HT1080 (cell line): ENCODE measurements around the gene SPTBN1. TPM values are rescaled to one million over a fixed set of nuclear protein-coding genes. Genes with fewer than 3 reads are reported as not detected.
"Not testable (repeated sequence)": the region's sequence is repeated elsewhere in the genome, so short reads cannot be mapped to it uniquely, and the experiment has no call there.

Experiments
- DNase-seq: peaks from one replicate; pipeline ENCODE4 v3.0.0-alpha.2; 2015; ENCODE audit warnings: low read depth
- total RNA-seq: library from RNA; depleted of rRNA; stranded (reverse); fragments of >200 nt; shearing (Covaris generic); gene quantifications from 2 replicates; pipeline ENCODE4 v1.2.3, GENCODE V29; 2014

SPTBN1 gene
- total RNA-seq, 1 experiment from 2014 or later, result 89.9 TPM

DNA sequence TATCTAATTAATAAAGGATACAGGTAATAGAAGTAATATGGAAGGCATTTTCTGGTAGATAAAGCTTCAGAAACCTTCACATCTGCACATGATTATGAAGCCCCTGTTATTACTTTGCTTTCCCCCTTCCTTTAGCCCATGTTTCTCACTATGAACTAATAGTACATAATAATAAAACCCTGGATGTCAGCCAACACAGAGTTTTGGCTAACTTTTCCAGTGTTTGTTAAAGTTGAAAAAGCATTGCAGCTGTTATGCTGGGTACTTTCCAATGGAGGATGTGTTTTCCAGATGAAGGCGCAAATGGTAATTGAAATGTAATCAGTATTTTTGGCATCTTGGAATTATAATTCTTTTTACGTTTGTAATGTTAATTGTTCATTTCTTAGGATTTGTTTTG is 43.5 kb downstream of the SPTBN1 start:
- no peak for DNase-seq

DNA sequence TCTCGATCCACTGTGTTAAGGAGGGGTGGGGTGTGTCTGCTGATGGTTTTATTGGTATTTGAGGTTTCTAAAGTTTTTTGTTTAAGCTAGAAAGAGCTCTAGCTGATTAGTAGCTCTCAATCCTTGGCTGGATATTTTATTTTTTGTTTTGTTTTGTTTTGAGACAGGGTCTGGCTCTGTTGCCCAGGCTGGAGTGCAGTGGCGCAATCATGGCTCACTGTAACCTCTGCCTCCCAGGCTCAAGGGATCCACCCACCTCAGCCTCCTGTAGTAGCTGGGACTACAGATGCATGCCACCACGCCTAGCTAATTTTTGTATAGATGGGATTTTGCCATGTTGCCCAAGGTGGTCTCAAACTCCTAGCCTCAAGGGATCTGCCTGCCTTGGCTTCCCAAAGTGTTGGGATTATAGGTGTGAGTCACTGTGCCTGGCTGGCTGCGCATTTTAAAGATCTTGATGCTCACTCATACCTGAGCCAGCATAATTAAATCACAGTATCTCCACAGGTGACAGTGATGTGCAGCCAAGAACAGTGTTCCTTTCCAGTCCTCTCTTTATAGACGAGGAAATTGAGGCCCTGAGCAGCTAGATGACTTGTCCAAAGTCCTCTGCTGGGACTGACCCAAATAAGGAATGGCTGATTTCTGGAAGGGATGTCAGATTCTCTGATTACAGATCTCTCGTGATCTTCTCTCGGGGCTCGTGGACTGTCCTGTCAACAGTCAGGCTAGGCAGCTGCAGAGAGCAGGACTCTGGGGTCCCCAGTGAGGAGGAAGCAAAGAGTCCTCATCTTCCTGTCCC is 44.5 kb downstream of the SPTBN1 start:
- no peak for DNase-seq

DNA sequence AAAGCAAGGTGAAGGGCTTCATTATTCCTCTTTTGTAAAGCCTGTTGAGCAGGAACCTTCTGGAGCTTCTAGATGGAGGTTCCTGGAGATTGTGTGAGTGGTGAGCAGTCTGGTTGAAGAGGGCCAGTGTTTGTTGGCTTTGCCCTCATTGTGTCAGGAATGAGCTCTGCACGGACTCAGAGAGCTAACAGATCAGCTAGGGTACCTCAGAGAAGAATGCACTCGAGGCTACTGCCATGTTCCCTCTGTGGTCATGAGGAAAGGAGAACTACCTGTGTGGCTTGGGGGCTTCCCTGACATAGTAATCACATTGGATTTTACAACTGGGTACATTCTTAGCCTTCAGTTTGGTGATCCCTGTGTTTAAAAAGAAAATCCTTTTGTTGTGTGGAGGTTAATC is 46.6 kb downstream of the SPTBN1 start:
- no peak for DNase-seq

DNA sequence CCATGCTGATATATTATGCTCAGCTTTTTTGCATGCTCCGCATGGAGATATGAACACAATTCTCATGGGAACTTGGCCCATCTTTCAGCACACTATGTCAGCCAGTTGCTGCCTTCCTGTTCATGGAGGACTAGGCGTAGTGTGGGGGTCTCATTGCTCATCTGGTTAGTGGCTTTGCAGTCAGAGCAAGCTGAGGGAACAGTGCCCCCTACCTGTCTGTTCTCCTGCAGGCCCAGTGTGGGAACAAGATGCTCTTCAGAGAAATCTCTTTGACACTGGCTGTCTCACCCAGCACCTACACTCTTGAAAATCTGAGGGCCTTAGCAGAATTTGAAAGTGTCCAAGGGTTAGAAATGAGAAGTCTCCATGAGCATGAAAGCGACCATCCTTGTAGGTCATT is 47.1 kb downstream of the SPTBN1 start:
- peak; percentile 40 for DNase-seq

DNA sequence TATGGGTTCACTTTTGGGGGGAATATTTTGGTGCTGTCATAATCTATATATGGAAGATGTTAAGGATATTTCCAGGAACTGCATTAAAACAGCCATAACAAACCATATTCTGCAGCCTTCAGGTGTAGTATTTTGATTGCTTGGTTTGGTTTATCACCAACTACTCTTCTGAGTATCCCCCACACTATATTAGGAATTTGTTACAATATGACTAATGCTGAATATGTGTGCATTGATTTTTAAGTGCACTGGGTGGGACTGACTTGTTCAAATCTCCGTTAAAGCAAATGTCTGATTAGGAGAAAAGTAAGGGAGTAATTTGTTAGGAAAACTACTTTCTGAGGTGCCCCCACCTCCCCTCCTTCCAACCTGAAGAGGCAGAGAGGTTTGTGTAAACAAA is 47.7 kb downstream of the SPTBN1 start:
- DNase-seq, result no peak

DNA sequence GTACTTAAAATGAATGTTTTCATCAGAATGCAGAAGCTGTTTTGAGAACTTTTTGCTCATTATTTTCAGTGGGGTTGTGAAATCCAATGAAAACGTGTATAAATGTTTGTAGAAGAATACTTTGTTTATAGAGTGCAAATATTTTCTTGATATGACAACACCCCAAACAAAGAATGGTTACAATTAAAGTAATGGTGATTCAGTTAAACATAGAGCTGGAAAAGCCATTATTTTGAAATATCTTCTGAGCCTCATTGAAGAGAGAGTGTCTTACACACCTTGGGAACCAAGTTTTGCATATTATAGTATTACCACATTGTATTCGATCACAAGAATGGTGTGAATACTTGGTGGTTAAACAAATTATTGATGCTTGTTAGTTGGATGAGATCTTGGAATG is 48.7 kb downstream of the SPTBN1 start:
- DNase-seq, result no peak

DNA sequence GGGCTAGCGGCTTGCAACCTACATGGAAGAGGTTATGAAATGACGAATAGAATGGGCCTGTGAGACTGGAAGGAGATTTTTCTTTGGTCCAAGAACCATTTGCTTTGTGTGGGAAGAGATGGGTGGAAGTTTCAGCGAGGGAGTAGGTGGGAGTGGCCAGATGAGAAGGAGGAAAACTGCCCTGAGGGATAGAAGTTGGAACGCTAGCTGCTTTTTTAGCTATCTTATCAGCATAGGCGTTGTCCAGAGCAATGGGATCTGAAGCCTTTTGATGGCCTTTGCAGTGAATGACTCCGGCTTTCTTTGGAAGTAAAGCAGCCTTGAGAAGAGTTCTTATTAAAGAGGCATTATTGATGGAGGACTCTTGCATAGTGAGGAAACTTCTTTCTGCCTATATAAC is 52.4 kb downstream of the SPTBN1 start:
- DNase-seq, result no peak

DNA sequence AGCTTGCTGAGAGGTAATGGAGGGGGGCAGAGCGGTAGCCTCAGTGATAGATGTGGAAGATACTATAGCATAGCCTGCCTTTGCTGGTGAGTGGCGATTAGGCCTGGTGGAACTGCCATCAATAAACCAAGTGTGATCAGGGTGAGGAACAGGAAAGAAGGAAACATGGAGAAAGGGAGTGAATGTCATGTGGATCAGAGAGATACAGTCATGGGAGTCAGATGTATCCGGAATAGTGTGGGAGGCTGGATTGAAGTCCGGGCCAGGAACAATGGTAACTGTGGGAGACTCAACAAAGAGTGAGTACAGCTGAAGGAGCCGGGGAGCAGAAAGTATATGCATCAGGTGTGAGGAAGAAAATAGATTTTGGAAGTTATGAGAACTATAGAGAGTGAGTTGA is 52.9 kb downstream of the SPTBN1 start:
- not testable (repeated sequence) for DNase-seq

DNA sequence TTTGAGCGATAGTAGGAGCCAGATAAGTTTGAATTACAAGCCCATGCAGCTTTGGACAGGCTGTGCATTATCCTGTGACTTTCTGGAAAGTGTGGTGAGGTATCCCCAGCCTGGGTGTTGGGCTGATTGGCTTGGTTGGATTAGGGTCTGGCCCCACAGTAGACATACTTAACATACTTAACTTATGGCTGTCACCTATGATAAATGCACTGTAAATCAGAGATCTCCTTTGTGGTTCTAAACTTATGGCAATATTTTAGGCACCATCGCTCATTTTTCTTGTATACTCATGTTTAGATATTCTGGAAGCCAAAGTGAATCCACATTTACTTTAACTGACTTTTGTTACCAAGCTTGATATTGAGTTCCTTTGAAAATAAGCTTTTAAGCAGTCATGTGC is 54.8 kb downstream of the SPTBN1 start:
- no peak for DNase-seq

DNA sequence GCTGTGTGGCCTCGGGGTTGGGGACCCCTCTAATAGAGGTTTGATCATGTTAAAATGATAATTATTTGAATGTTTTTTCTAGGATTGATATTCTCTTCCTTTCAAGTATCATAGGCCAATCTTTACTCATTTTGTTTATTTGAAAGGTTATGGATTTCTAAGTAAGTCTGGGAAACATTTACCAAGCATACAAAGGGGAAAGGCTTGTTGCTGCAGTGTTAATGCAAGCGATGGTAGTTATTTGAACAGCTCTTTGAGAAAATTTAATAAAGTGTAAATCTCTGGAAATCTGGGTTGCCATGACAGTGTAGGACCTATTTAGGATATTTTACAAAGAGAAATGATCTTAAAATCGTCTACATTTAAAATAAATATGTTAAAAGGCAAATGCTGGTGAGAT is 56.1 kb downstream of the SPTBN1 start:
- DNase-seq, result no peak

DNA sequence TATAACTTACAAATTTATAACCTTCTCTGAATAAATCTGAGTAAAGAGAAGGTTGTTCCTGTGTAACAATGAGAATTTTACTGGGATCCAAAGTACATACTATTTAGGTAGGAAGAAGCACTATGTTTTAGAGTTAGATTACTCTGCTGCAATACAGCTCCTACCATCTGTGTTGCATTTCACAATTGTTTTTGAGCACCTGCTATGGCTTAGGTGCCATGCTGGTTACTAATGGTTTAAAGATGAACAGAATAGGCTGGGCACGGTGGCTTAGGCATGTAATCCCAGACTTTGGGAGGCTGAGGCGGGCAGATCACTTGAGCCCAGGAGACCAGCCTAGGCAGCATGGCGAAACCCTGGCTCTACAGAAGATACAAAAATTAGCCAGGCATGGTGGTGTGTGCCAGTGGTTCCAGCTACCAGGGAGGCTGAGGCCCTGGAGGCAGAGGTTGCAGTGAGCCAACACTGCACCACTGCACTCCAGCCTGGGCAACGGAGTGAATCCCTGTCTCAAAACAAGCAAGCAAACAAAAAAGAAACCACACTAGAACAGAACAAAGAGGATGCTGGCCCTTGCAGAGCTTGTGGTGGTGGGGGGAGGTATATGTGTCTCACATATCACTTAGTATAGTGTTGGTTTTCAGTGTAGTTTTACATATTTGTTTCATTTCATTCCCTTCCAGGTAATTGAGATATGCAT is 56.7 kb downstream of the SPTBN1 start:
- DNase-seq, result no peak

DNA sequence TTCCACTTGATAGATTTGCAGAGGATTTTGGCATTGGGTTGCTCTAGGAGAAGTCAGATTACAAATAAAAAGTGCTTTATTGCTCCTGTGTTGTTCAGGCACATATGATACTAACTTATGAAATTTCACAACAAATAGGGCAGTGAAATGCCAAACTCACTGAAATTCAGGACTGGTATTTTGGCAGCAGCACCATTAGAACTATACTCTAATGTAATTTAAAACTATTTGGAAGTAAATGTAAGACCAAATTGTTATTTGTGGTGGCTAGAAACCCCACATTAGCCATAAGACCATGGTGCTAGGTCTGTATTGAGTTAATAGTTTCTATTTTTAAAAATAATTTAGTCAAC is 57.2 kb downstream of the SPTBN1 start:
- no peak for DNase-seq

DNA sequence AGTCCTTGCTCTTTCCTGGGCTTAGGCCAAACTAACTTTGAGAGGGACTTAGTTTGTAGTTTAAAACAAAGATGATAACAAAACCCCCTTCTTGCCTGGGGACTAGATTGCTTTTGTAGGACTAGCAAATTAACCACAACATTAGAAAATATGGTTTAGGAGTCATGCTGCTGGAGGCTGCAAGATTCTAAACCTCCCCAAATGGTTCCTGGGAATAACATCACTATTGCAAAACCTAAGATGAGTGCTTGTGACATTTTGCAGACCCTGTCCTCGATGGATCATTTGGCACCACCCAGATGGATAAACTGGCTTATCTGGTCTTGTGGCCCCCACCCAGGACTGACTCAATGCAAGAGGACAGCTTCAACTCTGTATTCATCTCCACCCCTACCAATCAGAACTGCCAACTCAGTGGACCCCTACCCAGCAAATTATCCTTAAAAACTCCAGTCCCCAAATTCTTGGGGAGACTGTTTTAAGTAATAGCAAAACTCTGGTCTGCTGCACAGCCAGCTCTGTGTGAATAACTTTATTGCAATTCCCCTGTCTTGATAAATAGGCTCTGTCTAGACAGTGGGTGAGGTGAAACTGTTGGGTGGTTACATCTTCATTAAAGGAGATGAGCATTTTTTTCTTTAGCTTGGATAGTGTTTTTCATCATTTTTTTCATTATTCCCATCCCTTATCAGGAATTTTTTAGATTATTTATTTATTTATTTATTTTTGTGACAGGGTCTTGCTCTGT is 58.9 kb downstream of the SPTBN1 start:
- no peak for DNase-seq

DNA sequence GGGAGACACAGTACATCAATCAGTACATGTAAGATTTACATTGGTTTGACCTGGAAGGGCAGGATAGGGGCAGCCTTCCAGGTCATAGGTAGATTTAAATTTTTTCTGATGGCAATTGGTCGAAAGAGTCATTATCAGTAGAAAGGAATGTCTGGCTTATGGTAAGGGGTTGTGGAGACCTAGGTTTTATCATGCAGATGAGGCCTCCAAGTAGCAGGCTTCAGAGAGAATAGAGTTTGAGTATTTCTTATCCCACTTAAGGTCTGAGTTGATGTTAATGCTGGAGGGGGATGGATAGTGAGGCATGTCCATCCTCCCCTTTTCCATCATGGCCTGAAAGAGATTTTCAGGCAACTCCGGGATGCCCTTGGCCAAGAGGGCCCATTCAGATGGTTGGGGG is 60.7 kb downstream of the SPTBN1 start:
- no peak for DNase-seq

DNA sequence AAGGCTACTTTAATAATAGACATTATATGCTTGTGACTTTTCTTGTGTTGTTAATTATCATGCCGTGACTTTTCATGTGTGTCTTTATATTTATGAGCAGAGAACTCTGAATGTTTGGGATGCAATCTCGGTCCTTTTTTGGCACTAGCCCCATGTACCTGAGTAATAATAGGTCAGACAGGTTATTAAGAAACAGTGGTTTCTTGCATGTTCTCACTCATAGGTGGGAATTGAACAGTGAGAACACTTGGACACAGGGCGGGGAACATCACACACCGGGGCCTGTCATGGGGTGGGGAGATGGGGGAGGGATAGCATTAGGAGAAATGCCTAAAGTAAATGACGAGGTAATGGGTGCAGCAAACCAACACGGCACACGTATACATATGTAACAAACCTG is 61.9 kb downstream of the SPTBN1 start:
- not testable (repeated sequence) for DNase-seq

DNA sequence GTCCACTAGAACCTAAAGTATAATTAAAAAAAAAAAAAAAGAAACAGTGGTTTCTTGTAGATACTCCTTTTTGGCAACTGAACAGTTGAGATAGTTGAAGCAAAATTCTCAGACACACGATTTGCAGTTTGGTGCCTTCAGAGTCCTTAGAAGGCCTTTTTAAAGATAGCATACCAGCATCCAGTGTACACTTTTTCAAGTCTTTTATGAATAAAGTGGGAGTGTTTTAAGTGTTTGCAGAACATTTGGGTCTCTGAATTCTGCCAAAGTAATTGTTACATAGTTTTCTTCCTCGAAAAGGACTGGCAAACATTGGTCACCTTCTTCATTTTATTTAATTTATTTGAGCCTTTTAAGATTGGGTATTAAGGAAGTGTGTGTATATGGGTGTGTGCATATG is 62.3 kb downstream of the SPTBN1 start:
- DNase-seq, result no peak

DNA sequence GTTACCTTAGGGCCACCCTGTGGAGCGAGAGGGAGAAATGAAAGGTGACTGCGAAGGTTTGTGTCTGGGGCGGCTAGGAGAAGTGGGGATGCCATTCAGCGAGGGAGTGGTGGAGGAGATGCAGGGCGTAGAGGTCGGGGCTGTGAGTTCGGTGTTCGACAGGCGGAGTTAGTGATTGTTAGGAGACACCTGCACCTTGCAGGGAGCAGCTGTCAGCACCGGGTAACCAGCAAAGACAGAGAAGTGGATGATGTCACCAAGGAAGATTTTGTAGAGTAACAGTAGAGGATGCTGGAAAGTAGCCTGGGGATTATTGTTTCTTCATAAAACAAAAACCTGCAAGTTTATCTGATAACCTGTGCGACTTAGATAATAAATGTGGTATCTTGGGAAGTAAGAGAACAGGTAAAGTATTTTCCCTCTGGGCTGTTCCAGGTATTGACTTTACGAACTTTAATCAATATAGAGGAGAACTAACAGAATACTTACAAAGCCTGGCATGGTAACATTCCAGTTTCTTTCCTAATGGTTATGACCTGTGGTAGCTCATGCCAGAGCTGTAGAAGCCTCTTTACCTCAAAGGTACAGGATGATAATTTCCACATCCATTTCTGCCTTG is 63.8 kb downstream of the SPTBN1 start:
- no peak for DNase-seq

DNA sequence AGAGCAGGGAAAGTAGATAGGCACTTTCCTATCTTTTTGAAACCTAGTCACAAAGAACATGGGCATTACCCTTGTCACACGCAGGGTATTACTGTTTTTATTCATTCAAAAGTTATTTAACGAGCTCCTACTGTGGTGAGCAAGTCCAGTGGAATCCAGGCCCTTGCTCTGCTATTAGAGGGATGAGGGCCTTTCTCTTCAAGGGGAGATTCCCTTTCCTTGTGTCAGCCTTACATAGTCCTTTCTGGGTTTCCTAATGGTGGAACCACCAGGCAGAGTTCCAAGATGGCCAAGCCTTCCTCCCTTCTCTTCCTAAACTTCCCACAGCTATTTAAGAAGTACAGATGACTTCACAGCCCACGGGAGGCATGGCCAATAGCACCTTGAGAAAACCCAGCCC is 64.6 kb downstream of the SPTBN1 start:
- peak; percentile 83 for DNase-seq

DNA sequence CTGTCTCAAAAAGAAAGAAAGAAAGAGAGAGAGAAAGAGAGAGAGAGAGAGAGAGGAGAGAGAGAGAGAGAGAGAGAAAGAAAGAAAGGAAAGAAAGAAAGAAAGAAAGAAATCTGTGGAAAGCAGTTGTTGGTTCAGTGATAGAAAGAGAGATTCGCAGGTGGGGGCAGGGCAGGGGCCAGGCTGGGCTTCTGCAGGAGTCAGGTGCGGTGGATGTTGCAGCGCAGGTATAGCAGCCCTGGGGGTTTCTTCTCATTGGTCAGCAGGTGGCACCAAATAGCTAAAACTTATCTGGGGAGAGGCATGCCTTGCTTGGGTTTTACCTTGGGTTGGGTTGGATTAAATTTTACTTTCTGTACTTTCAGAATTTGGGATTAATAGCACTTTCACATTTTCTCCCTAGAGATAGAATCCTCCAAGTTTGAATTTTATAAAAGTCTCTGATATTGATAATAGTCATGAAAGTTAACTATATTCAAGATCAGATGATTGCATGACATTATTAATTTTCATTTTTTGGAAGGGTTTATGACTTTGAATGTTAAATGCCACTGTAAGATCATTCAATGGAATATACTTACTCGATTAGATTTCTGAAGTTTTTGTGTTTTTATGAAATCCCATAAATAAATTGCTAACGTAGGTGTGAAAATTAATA is 66.6 kb downstream of the SPTBN1 start:
- DNase-seq, result peak; percentile 44

DNA sequence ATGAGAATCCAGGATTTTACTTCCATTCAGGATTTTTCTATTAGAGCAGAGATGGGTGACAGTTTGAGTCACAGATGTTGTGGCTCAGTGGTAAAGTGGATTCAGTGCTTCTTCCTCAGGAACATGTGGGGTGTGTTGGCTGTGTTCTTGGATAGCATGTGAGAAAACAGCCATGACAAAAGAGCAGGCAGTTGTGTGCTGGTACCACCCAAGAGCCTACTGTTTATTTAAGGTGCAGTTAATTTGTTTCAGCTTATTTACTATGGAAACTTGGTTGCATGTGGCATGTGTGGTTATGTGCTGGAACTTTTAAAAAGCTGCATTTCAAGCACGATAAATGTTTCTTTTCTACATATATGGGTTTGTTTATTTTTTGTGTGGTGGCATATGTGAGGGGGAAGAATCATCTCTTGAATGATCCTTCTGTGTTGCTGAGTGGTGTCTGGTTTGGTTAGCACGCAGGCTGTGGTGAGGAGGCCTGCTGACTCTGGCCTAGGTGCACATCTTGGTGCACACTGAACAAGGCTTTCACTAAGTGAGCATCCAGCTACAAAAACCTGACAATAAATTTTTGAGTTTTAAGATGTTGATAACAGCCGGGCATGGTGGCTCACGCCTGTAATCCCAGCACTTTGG is 67.3 kb downstream of the SPTBN1 start:
- no peak for DNase-seq
